MM.1S (cell line): ENCODE data around the gene LRRC26.
A peak's percentile ranks its signal among the peaks of the same experiment; 100 is the strongest.

Source experiments
- DNase-seq: peaks from one replicate; pipeline ENCODE4 v3.0.0-alpha.2; 2015
- H2AFZ ChIP-seq: fragments of 300-600 bp; sonication (generic); 2 replicates; pipeline ENCODE4 v1.6.0; 2016; ENCODE audit warnings: antibody characterized with exemption, low read length
- H3F3A ChIP-seq: fragments of 300-600 bp; sonication (generic); 2 replicates; pipeline ENCODE4 v1.6.1; 2016; ENCODE audit warnings: mild to moderate bottlenecking, antibody characterized with exemption, low read length, moderate library complexity, mixed read lengths; ENCODE audit not compliant: insufficient read depth
- H3K27ac ChIP-seq: fragments of 300-600 bp; sonication (generic); 2 replicates; pipeline ENCODE4 v1.5.1; 2016; ENCODE audit warnings: mild to moderate bottlenecking, low read length
- H3K27me3 ChIP-seq: fragments of 300-600 bp; sonication (generic); replicated peaks from 2 replicates; pipeline ENCODE4 v1.6.0; 2016; ENCODE audit warnings: low read length; ENCODE audit not compliant: insufficient read depth
- H3K36me3 ChIP-seq: fragments of 300-600 bp; sonication (generic); replicated peaks from 2 replicates; pipeline ENCODE4 v1.6.1; 2016; ENCODE audit warnings: mild to moderate bottlenecking, low read length, mixed read lengths; ENCODE audit not compliant: insufficient read depth
- H3K4me1 ChIP-seq: fragments of 300-600 bp; sonication (generic); 2 replicates; pipeline ENCODE4 v1.6.1; 2016; ENCODE audit warnings: low read length, mixed read lengths
- H3K4me2 ChIP-seq: fragments of 300-600 bp; sonication (generic); 2 replicates; pipeline ENCODE4 v1.6.0; 2016; ENCODE audit warnings: low read depth, low read length
- H3K4me3 ChIP-seq: fragments of 300-600 bp; sonication (generic); 2 replicates; pipeline ENCODE4 v1.5.1; 2016; ENCODE audit warnings: low read length, mixed read lengths
- H3K79me2 ChIP-seq: fragments of 300-600 bp; sonication (generic); 2 replicates; pipeline ENCODE4 v1.6.1; 2016; ENCODE audit warnings: mixed run types, low read length, mixed read lengths
- H3K9ac ChIP-seq: fragments of 300-600 bp; sonication (generic); 2 replicates; pipeline ENCODE4 v1.6.1; 2016; ENCODE audit warnings: low read length, mixed read lengths
- H3K9me2 ChIP-seq: fragments of 300-600 bp; sonication (generic); replicated peaks from 2 replicates; pipeline ENCODE4 v1.6.1; 2016; ENCODE audit warnings: mild to moderate bottlenecking, low read length, mixed read lengths; ENCODE audit not compliant: insufficient read depth
- H3K9me3 ChIP-seq: fragments of 300-600 bp; sonication (generic); replicated peaks from 2 replicates; pipeline ENCODE4 v1.6.1; 2016; ENCODE audit warnings: mild to moderate bottlenecking, low read length, mixed read lengths; ENCODE audit not compliant: insufficient read depth
- H4K20me1 ChIP-seq: fragments of 300-600 bp; sonication (generic); 2 replicates; pipeline ENCODE4 v1.6.1; 2016; ENCODE audit warnings: mild to moderate bottlenecking, low read length, moderate library complexity, mixed read lengths; ENCODE audit not compliant: insufficient read depth
- CTCF ChIP-seq: fragments of 300-600 bp; sonication (generic); IDR thresholded peaks from 2 replicates; pipeline ENCODE4 v1.5.1; 2016; ENCODE audit warnings: antibody characterized with exemption, low read length, mixed read lengths
- EZH2 ChIP-seq: fragments of 300-600 bp; sonication (generic); optimal IDR thresholded peaks from 2 replicates; pipeline ENCODE3; 2017; ENCODE audit warnings: low read depth, mild to moderate bottlenecking, antibody characterized with exemption, low read length, mixed read lengths
- EZH2phosphoT487 ChIP-seq: fragments of 300-600 bp; sonication (generic); IDR thresholded peaks from 2 replicates; pipeline ENCODE4 v1.6.1; 2018; ENCODE audit warnings: antibody characterized with exemption, low read length

The LRRC26 gene

GRCh38 chr9:137149363-137149762, 20.5 kb downstream of the LRRC26 start:
- H3K4me2 ChIP-seq: no peak overlapping the region
- peaks cover 14% of the 10 kb centered on the region for H3K27me3 ChIP-seq
- TF ChIP-seq EZH2 (no peak), EZH2phosphoT487 (no peak), CTCF (no peak)
- H3K27ac ChIP-seq: no peak overlapping the region
- H3K9me2 ChIP-seq: no peaks in the 10 kb centered on the region
- H3K79me2 ChIP-seq: no peaks in the 10 kb centered on the region
- peak; percentile 3 for DNase-seq
- no peak overlapping the region for H2AFZ ChIP-seq
- no peaks in the 10 kb centered on the region for H3K9me3 ChIP-seq
- H4K20me1 ChIP-seq: no peaks in the 10 kb centered on the region
- H3K4me1 ChIP-seq: no peaks in the 10 kb centered on the region
- no peak overlapping the region for H3K4me3 ChIP-seq
- no peak overlapping the region for H3K9ac ChIP-seq
- peaks cover 13% of the 10 kb centered on the region; the same call in 1 of the 2 replicates for H3F3A ChIP-seq
- H3K36me3 ChIP-seq: no peaks in the 10 kb centered on the region

GRCh38 chr9:137148661-137149060, 21.2 kb downstream of the LRRC26 start:
- no peak overlapping the region for H3K4me2 ChIP-seq
- TF ChIP-seq EZH2 (no peak), CTCF (no peak), EZH2phosphoT487 (no peak)
- no peak for DNase-seq
- no peak overlapping the region for H3K4me3 ChIP-seq
- no peak overlapping the region for H3K27ac ChIP-seq
- no peaks in the 10 kb centered on the region for H3K9me3 ChIP-seq
- no peaks in the 10 kb centered on the region for H3K9me2 ChIP-seq
- peaks cover 19% of the 10 kb centered on the region for H3K27me3 ChIP-seq
- H3K79me2 ChIP-seq: no peaks in the 10 kb centered on the region
- H3F3A ChIP-seq: peaks cover 13% of the 10 kb centered on the region; the same call in 1 of the 2 replicates
- H3K36me3 ChIP-seq: no peaks in the 10 kb centered on the region
- no peak overlapping the region for H3K9ac ChIP-seq
- no peaks in the 10 kb centered on the region for H4K20me1 ChIP-seq
- no peak overlapping the region for H2AFZ ChIP-seq
- no peaks in the 10 kb centered on the region for H3K4me1 ChIP-seq

GRCh38 chr9:137148242-137148641, 21.6 kb downstream of the LRRC26 start:
- Histone ChIP-seq H2AFZ (no peak overlapping the region), H3K79me2 (no peaks in the 10 kb centered on the region), H3K9me3 (no peaks in the 10 kb centered on the region), H3K27me3 (peaks cover 23% of the 10 kb centered on the region), H3K9me2 (no peaks in the 10 kb centered on the region), H3K9ac (no peak overlapping the region), H3F3A (peaks cover 13% of the 10 kb centered on the region; the same call in 1 of the 2 replicates), H3K27ac (no peak overlapping the region), H3K4me1 (no peaks in the 10 kb centered on the region), H3K4me3 (no peak overlapping the region), H3K36me3 (no peaks in the 10 kb centered on the region), H4K20me1 (no peaks in the 10 kb centered on the region), H3K4me2 (no peak overlapping the region)
- peak; percentile 3 for DNase-seq
- TF ChIP-seq EZH2: no peak
- no peak for TF ChIP-seq CTCF
- TF ChIP-seq EZH2phosphoT487: no peak
